Ascending aorta (tissue), 2 donors: ENCODE measurements around the gene UGCG. TPM values are rescaled to one million over a fixed set of nuclear protein-coding genes. Genes with fewer than 3 reads are reported as not detected.

Experiments
- DNase-seq, 2 donors: peaks; one replicate each; pipeline ENCODE4 v3.0.0-alpha.2; 2019; ENCODE audit warnings: low spot score in 2 of 2
- H3K27ac ChIP-seq, 2 donors: fragments of 200-600 bp; sonication (generic); one replicate each; pipeline ENCODE4 v1.5.1; 2016 to 2017; ENCODE audit warnings: mild to moderate bottlenecking in 1 of 2
- H3K27me3 ChIP-seq: fragments of 200-600 bp; sonication (generic); one replicate; pipeline ENCODE4 v1.5.1; 2017
- H3K36me3 ChIP-seq, 2 donors: fragments of 200-600 bp; sonication (generic); one replicate each; pipeline ENCODE4 v1.5.1; 2016
- H3K4me1 ChIP-seq, 2 donors: fragments of 200-600 bp; sonication (generic); one replicate each; pipeline ENCODE4 v1.5.1; 2016 to 2017; ENCODE audit warnings: mild to moderate bottlenecking in 1 of 2
- H3K4me3 ChIP-seq, 2 donors: fragments of 200-600 bp; sonication (generic); one replicate each; pipeline ENCODE4 v1.5.1; 2016 to 2017; ENCODE audit warnings: mild to moderate bottlenecking in 1 of 2
- H3K9me3 ChIP-seq, 2 donors: fragments of 200-600 bp; sonication (generic); one replicate each; pipeline ENCODE4 v1.5.1; 2016
- CTCF ChIP-seq, 3 experiments: fragments of 200-600 bp in 2 of 3; fragments of 450-650 bp in 1 of 3; sonication (generic) in 2 of 3; IDR thresholded peaks; one replicate each; pipeline ENCODE4 v1.5.1; 2016 to 2019; ENCODE audit warnings: antibody characterized with exemption in 3 of 3, mild to moderate bottlenecking in 1 of 3, moderate library complexity in 1 of 3
- intact Hi-C: fragments of 100-400 bp; cut with DNase I; formaldehyde crosslinking; loops from one replicate; pipeline ENCODE4 v1.15.1; 2023
- total RNA-seq: library from RNA; depleted of rRNA; stranded (reverse); fragments of >200 nt; gene quantifications from one replicate; pipeline ENCODE4 v1.1.0, GENCODE V29; 2016

The UGCG gene
- total RNA-seq, 1 donor from 2014 or later = 5.7 TPM

GRCh38 chr9:111917201-111917600, 20.6 kb downstream of the UGCG start:
- intact Hi-C loops = no loop called here
- no peak overlapping the region for H3K27ac ChIP-seq
- peaks cover 0 to 14% of the 10 kb centered on the region in 2 donors for H3K4me1 ChIP-seq
- no peaks in the 10 kb centered on the region for H3K27me3 ChIP-seq
- no peak overlapping the region for H3K4me3 ChIP-seq
- no peaks in the 10 kb centered on the region for H3K9me3 ChIP-seq
- peaks cover 0 to 14% of the 10 kb centered on the region in 2 donors for H3K36me3 ChIP-seq
- no peak for TF ChIP-seq CTCF (IDR thresholded peaks at IDR 0.05)
- no peak for DNase-seq

GRCh38 chr9:111917980-111918379, 21.4 kb downstream of the UGCG start:
- Histone ChIP-seq H3K4me3 (no peak overlapping the region), H3K36me3 (peaks cover 0 to 14% of the 10 kb centered on the region in 2 donors), H3K4me1 (peaks cover 0 to 14% of the 10 kb centered on the region in 2 donors), H3K27me3 (no peaks in the 10 kb centered on the region), H3K9me3 (no peaks in the 10 kb centered on the region), H3K27ac (no peak overlapping the region)
- no peak for TF ChIP-seq CTCF (IDR thresholded peaks at IDR 0.05)
- intact Hi-C loops = no loop called here
- no peak for DNase-seq

GRCh38 chr9:111919875-111920274, 23.3 kb downstream of the UGCG start:
- Histone ChIP-seq H3K9me3 (no peaks in the 10 kb centered on the region), H3K27me3 (no peaks in the 10 kb centered on the region), H3K27ac (no peak overlapping the region), H3K4me3 (no peak overlapping the region), H3K36me3 (peaks cover 0 to 14% of the 10 kb centered on the region in 2 donors), H3K4me1 (peaks cover 0 to 6% of the 10 kb centered on the region in 2 donors)
- TF ChIP-seq CTCF (IDR thresholded peaks at IDR 0.05) = no peak
- intact Hi-C loops = no loop called here
- DNase-seq = no peak

- Histone ChIP-seq H3K27me3 (no peaks in the 10 kb centered on the region), H3K27ac (no peak overlapping the region), H3K4me1 (no peaks in the 10 kb centered on the region), H3K4me3 (no peak overlapping the region), H3K36me3 (peaks cover 0 to 18% of the 10 kb centered on the region in 2 donors), H3K9me3 (no peaks in the 10 kb centered on the region)
- no peak for TF ChIP-seq CTCF (IDR thresholded peaks at IDR 0.05)
- no peak for DNase-seq
- intact Hi-C loops = no loop called here
Measured at GRCh38 chr9:111920531-111920930, 23.9 kb downstream of the UGCG start.

- no peak overlapping the region for H3K27ac ChIP-seq
- intact Hi-C loops = no loop called here
- no peaks in the 10 kb centered on the region for H3K4me1 ChIP-seq
- no peak for TF ChIP-seq CTCF (IDR thresholded peaks at IDR 0.05)
- H3K4me3 ChIP-seq = no peak overlapping the region
- peaks cover 4 to 24% of the 10 kb centered on the region in 2 donors for H3K36me3 ChIP-seq
- no peak for DNase-seq
- H3K27me3 ChIP-seq = no peaks in the 10 kb centered on the region
- H3K9me3 ChIP-seq = no peaks in the 10 kb centered on the region
Measured at GRCh38 chr9:111922324-111923013, 25.9 kb downstream of the UGCG start.
